Adrenal gland (tissue), 12 donors: ENCODE results near the gene TIGD1. TPM values are rescaled to one million over a fixed set of nuclear protein-coding genes. Genes with fewer than 3 reads are reported as not detected.

Experiments used
- DNase-seq, 7 donors: peaks; one replicate each; pipeline ENCODE4 v3.0.0-alpha.2; 2019 to 2020
- H3K27ac ChIP-seq, 5 donors: fragments of 200-600 bp; sonication (generic) in 4 of 5; 1 replicate in 3 of 5; 2 replicates in 2 of 5; pipeline versions ENCODE4 v1.5.1 to v1.8.0; 2016 to 2020; ENCODE audit warnings: mild to moderate bottlenecking in 1 of 5
- H3K27me3 ChIP-seq: fragments of 200-600 bp; 2 replicates; pipeline ENCODE4 v1.8.0; 2021
- H3K36me3 ChIP-seq, 2 donors: fragments of 200-600 bp; replicated peaks in 1 of 2; 1 replicate in 1 of 2; 2 replicates in 1 of 2; pipeline versions ENCODE4 v1.5.1 to v1.8.0; 2018 to 2022
- H3K4me1 ChIP-seq, 2 donors: fragments of 200-600 bp; replicated peaks in 1 of 2; 1 replicate in 1 of 2; 2 replicates in 1 of 2; pipeline versions ENCODE4 v1.5.1 to v1.8.0; 2018 to 2021
- H3K4me3 ChIP-seq, 4 donors: fragments of 200-600 bp; sonication (generic) in 3 of 4; one replicate each; pipeline ENCODE4 v1.5.1; 2016 to 2018
- H3K9me3 ChIP-seq, 3 donors: fragments of 200-600 bp; sonication (generic) in 1 of 3; replicated peaks in 1 of 3; 1 replicate in 2 of 3; 2 replicates in 1 of 3; pipeline versions ENCODE4 v1.5.1 to v1.8.0; 2016 to 2021
- POLR2A ChIP-seq, 2 donors: fragments of 450-650 bp; IDR thresholded peaks; one replicate each; pipeline ENCODE4 v1.6.1; 2017; ENCODE audit warnings: antibody characterized with exemption in 2 of 2, mild to moderate bottlenecking in 2 of 2, moderate library complexity in 1 of 2
- WGBS, 4 donors: extraction: QIAGEN DNeasy Blood & Tissue Kit in 2 of 4; methylation state at CpG; one replicate each; pipeline versions ENCODE4 v1.1.5 to v1.1.7; 2013 to 2017; 5-methylcytosine and 5-hydroxymethylcytosine counted together
- intact Hi-C, 2 donors: fragments of 100-400 bp; cut with DNase I; formaldehyde crosslinking; loops; one replicate each; pipeline versions ENCODE4 v1.14.1 to v1.15.0; 2022 to 2023
- polyA plus RNA-seq, 3 donors: library from polyadenylated mRNA; stranded (reverse); fragments of 200-250 nt in 2 of 3; fragments of 350-450 nt in 1 of 3; fragmentation: Illumina TruSeq in 1 of 3; extraction: RNeasy Lipid Tissue Mini Kit (QIAGEN cat#74804) in 1 of 3; gene quantifications; one replicate each; pipeline ENCODE4 v1.2.3, GENCODE V29; 2013 to 2014
- total RNA-seq, 9 donors: library from RNA; depleted of rRNA in 4 of 9; stranded (reverse); fragments of >200 nt in 4 of 9; fragments of 120-200 nt in 1 of 9; fragmentation: NEBNext Ultra II Directional in 1 of 9; extraction: Animal tissue kit (Norgen Biotek cat#: 25700) in 1 of 9; gene quantifications; one replicate each; pipeline versions ENCODE4 v1.1.0 to v1.2.4, GENCODE V29; 2013 to 2023
- TF ChIP-seq, protein P1 (sequence below), 6 experiments: fragments of 450-650 bp in 4 of 6; fragments of 200-600 bp in 2 of 6; sonication (generic) in 1 of 6; IDR thresholded peaks; 1 replicate in 5 of 6; 2 replicates in 1 of 6; pipeline versions ENCODE4 v1.5.1 to v1.8.0; 2016 to 2021; ENCODE audit warnings: antibody characterized with exemption in 6 of 6, mild to moderate bottlenecking in 2 of 6, moderate library complexity in 1 of 6
- donor health status: healthy with polysubstance abuse.
- donor health status: Bipolar disorder and iron deficiency.
- donor health status: DM: yes; HTN: yes; CAD: no.
- donor health status: DM: no; HTN: no; CAD: no.
- donor health status: DM: no; HTN: no; CAD: no.
- donor health status: DM: yes; HTN: yes; CAD: no.

TIGD1 gene
- total and polyA plus RNA-seq, 12 donors = 2.2 to 20.5 (median 4.4) TPM

- H3K27ac ChIP-seq = no peak overlapping the region
- no peak for TF ChIP-seq POLR2A (IDR thresholded peaks at IDR 0.05)
- TF ChIP-seq, protein P1, sequence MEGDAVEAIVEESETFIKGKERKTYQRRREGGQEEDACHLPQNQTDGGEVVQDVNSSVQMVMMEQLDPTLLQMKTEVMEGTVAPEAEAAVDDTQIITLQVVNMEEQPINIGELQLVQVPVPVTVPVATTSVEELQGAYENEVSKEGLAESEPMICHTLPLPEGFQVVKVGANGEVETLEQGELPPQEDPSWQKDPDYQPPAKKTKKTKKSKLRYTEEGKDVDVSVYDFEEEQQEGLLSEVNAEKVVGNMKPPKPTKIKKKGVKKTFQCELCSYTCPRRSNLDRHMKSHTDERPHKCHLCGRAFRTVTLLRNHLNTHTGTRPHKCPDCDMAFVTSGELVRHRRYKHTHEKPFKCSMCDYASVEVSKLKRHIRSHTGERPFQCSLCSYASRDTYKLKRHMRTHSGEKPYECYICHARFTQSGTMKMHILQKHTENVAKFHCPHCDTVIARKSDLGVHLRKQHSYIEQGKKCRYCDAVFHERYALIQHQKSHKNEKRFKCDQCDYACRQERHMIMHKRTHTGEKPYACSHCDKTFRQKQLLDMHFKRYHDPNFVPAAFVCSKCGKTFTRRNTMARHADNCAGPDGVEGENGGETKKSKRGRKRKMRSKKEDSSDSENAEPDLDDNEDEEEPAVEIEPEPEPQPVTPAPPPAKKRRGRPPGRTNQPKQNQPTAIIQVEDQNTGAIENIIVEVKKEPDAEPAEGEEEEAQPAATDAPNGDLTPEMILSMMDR (IDR thresholded peaks at IDR 0.05) = no peak
- no peaks in the 10 kb centered on the region for H3K27me3 ChIP-seq
- H3K9me3 ChIP-seq = no peaks in the 10 kb centered on the region
- peaks cover 0 to 15% of the 10 kb centered on the region in 2 donors for H3K36me3 ChIP-seq
- DNase-seq = no peak
- H3K4me3 ChIP-seq = no peak overlapping the region
- no peaks in the 10 kb centered on the region for H3K4me1 ChIP-seq
- 92 to 100% (median 96%) methylated on average over 1 of the region's 1 CpG for WGBS, 4 donors
- intact Hi-C loops = no loop called here
These were observed 25.0 kb upstream of the TIGD1 start for GRCh38 chr2:232575404-232575746.

DNA sequence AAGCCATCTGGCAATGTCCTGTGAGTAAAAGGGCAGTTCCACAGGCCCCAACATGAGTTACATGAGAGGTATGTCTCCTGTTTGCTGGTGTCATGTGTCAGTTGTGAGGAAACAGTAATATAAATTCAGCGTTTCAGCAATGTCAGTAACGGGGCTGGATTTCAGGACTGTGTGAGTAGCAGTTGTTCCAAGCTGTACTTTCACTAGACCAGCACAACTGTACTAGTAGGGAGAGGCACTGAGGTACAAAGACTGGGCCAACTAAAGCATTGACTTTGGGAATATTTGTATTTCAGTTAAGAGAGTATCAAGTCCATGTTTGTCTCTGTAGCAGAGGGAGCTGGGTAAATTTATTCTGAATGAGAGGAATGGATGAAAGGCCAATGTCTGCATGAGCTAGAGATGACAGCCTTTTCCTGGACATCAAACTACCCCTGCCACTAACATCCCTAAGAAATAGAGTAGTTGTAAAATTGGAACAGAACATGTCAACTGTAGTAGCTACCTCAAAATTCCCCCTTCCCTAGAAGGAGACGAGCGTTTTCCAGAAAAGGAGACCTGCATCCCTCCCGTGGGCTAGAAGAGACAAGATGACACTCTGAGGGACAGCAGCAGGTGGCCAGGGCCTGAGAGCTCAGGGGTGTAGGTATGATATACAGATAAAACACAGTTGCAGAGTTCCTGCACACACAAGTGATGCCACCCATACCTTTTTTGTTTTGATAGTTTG, 24.5 kb upstream of the TIGD1 start:
- no peak overlapping the region for H3K27ac ChIP-seq
- WGBS, 4 donors = 88 to 93% (median 92%) methylated on average over 5 of the region's 5 CpGs
- no peak overlapping the region for H3K4me3 ChIP-seq
- peaks cover 0 to 19% of the 10 kb centered on the region in 2 donors for H3K36me3 ChIP-seq
- H3K9me3 ChIP-seq = no peaks in the 10 kb centered on the region
- H3K4me1 ChIP-seq = no peaks in the 10 kb centered on the region
- intact Hi-C loops = no loop called here
- TF ChIP-seq POLR2A (IDR thresholded peaks at IDR 0.05) = no peak
- TF ChIP-seq, protein P1 (IDR thresholded peaks at IDR 0.05) = no peak
- DNase-seq = no peak
- no peaks in the 10 kb centered on the region for H3K27me3 ChIP-seq

DNA sequence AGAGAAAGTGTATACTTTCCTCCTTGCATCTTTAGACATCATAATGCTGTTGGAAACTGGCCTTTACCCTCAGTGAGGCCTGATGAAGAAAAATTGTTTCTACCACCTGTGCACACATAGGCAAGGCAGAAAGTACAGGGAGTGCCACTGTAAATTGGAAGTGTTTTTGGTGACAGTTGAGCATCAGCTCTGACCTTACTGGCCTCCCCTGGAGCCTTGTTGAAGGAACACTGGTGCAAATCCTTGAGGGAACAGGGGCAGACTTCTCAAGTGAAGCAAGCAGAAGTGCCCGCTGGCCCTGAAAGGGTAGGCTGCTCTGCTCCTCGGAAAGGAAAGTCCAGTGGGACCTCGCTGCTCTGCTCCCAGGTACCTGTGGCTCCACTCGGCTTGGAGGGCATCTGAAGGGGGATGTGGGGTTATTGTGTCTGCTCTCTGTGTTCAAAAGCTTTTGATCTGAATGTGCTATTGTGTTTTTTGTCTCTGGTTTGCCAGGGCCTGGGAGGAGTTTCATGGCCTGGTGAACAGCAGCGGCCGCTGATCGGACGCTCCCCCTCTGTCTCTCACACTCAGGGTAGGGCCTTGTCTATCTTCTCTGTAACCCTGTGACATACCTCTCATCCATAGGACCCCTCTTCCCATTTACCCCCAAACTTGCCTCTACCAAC, 23.5 kb upstream of the TIGD1 start:
- no peaks in the 10 kb centered on the region for H3K27me3 ChIP-seq
- TF ChIP-seq POLR2A (IDR thresholded peaks at IDR 0.05) = no peak
- TF ChIP-seq, protein P1 (IDR thresholded peaks at IDR 0.05) = no peak
- WGBS, 4 donors = 94 to 99% (median 97%) methylated on average over 8 of the region's 8 CpGs

GRCh38 chr2:232573042-232573441, 22.7 kb upstream of the TIGD1 start:
- intact Hi-C loops = no loop called here
- Histone ChIP-seq H3K27ac (no peak overlapping the region), H3K4me3 (no peak overlapping the region), H3K4me1 (no peaks in the 10 kb centered on the region), H3K27me3 (no peaks in the 10 kb centered on the region), H3K36me3 (peaks cover 0 to 36% of the 10 kb centered on the region in 2 donors), H3K9me3 (no peaks in the 10 kb centered on the region)
- no peak for DNase-seq
- no peak for TF ChIP-seq POLR2A (IDR thresholded peaks at IDR 0.05)
- TF ChIP-seq, protein P1 (IDR thresholded peaks at IDR 0.05) = no peak

More for the DNA sequence above, 23.5 kb upstream of the TIGD1 start:
- Histone ChIP-seq H3K36me3 (peaks cover 0 to 28% of the 10 kb centered on the region in 2 donors), H3K4me1 (no peaks in the 10 kb centered on the region), H3K27ac (no peak overlapping the region), H3K9me3 (no peaks in the 10 kb centered on the region), H3K4me3 (no peak overlapping the region)
- DNase-seq = no peak
- intact Hi-C loops = no loop called here
